ENCODE data around the gene CDC37. TPM values are rescaled to one million over a fixed set of nuclear protein-coding genes. Genes with fewer than 3 reads are reported as not detected.
"Not testable (repeated sequence)": the region's sequence is repeated elsewhere in the genome, so short reads cannot be mapped to it uniquely, and the experiment has no call there.

Gene CDC37
- total RNA-seq, 4 donors from 2014 or later, result 128 to 171 (median 152) TPM

- WGBS, 2 donors, result 92 to 95% methylated on average over 2 to 3 of the region's 3 CpGs
- Histone ChIP-seq H3K36me3 (peaks cover 8 to 90% (median 24%) of the 10 kb centered on the region in 3 donors), H3K4me1 (no peaks in the 10 kb centered on the region), H3K27ac (no peak overlapping the region), H3K4me3 (no peak overlapping the region), H3K27me3 (no peaks in the 10 kb centered on the region), H3K9me3 (no peaks in the 10 kb centered on the region)
- no peak for DNase-seq
- intact Hi-C loops (cut with DNase I), result no loop called here
- no peak for TF ChIP-seq POLR2A (IDR thresholded peaks at IDR 0.05)
- TF ChIP-seq CTCF (IDR thresholded peaks at IDR 0.05), result no peak
These were observed 30.7 kb downstream of the CDC37 start for GRCh38 chr19:10372690-10373089.

- 91 to 92% methylated on average over 14 to 15 of the region's 15 CpGs for WGBS, 2 donors
- H3K36me3 ChIP-seq, result peaks cover 33 to 99% (median 50%) of the 10 kb centered on the region in 3 donors
- H3K4me1 ChIP-seq, result no peaks in the 10 kb centered on the region
- DNase-seq, result no peak
- no peak overlapping the region for H3K27ac ChIP-seq
- TF ChIP-seq POLR2A (IDR thresholded peaks at IDR 0.05) (no peak), CTCF (IDR thresholded peaks at IDR 0.05) (no peak)
- H3K4me3 ChIP-seq, result no peak overlapping the region
- no peaks in the 10 kb centered on the region for H3K27me3 ChIP-seq
- intact Hi-C loops (cut with DNase I), result no loop called here
- no peaks in the 10 kb centered on the region for H3K9me3 ChIP-seq
These were observed 35.1 kb downstream of the CDC37 start for GRCh38 chr19:10368101-10368803.

GRCh38 chr19:10366950-10367512 lies 36.3 kb downstream of the CDC37 start:
- DNase-seq; H3K9me3 ChIP-seq; H3K4me1 ChIP-seq; H3K27me3 ChIP-seq; intact Hi-C loops (cut with DNase I); H3K27ac ChIP-seq; H3K4me3 ChIP-seq: not testable (repeated sequence)
- WGBS, 2 donors, result 95 to 100% methylated on average over 3 to 4 of the region's 4 CpGs
- peaks cover 35 to 100% (median 56%) of the 10 kb centered on the region in 3 donors for H3K36me3 ChIP-seq

- Histone ChIP-seq H3K36me3 (peaks cover 44 to 100% (median 54%) of the 10 kb centered on the region in 3 donors), H3K9me3 (no peaks in the 10 kb centered on the region), H3K27me3 (no peaks in the 10 kb centered on the region), H3K27ac (no peak overlapping the region), H3K4me3 (no peak overlapping the region), H3K4me1 (no peaks in the 10 kb centered on the region)
- intact Hi-C loops (cut with DNase I), result no loop called here
- TF ChIP-seq POLR2A (IDR thresholded peaks at IDR 0.05) (no peak), CTCF (IDR thresholded peaks at IDR 0.05) (no peak)
- DNase-seq, result no peak
- 99% methylated on average over 12 of the region's 23 CpGs; no CpG with 5 or more reads in 1 of the 2 donors for WGBS, 2 donors
These were observed 37.8 kb downstream of the CDC37 start for GRCh38 chr19:10365518-10365917.

- no peak for DNase-seq
- intact Hi-C loops (cut with DNase I), result no loop called here
- WGBS, 2 donors, result 67 to 76% methylated on average over 1 to 8 of the region's 19 CpGs
- peaks cover 44 to 100% (median 46%) of the 10 kb centered on the region in 3 donors for H3K36me3 ChIP-seq
- no peak for TF ChIP-seq CTCF (IDR thresholded peaks at IDR 0.05)
- TF ChIP-seq POLR2A (IDR thresholded peaks at IDR 0.05), result no peak
- H3K4me3 ChIP-seq, result no peak overlapping the region
- H3K9me3 ChIP-seq, result no peaks in the 10 kb centered on the region
- H3K27ac ChIP-seq, result no peak overlapping the region
- no peaks in the 10 kb centered on the region for H3K27me3 ChIP-seq
- no peaks in the 10 kb centered on the region for H3K4me1 ChIP-seq
These were observed 38.7 kb downstream of the CDC37 start for GRCh38 chr19:10364644-10365043.

Measured in esophagus squamous epithelium (tissue), 5 donors.